Hepatocyte (in vitro differentiated cells): Measurements from ENCODE around the gene IL17RD. TPM values are rescaled to one million over a fixed set of nuclear protein-coding genes. Genes with fewer than 3 reads are reported as not detected.

Source experiments
- DNase-seq: peaks from one replicate; pipeline ENCODE4 v3.0.0-alpha.2; 2016; ENCODE audit warnings: low spot score
- H2AFZ ChIP-seq: fragments of 200-600 bp; sonication (generic); 2 replicates; pipeline ENCODE4 v1.6.0; 2016; ENCODE audit warnings: antibody characterized with exemption, mild to moderate bottlenecking
- H3K27ac ChIP-seq: fragments of 200-600 bp; sonication (generic); 2 replicates; pipeline ENCODE4 v1.5.1; 2016; ENCODE audit warnings: mild to moderate bottlenecking
- H3K27me3 ChIP-seq: fragments of 200-600 bp; sonication (generic); 2 replicates; pipeline ENCODE4 v1.6.1; 2016
- H3K36me3 ChIP-seq: fragments of 200-600 bp; sonication (generic); replicated peaks from 2 replicates; pipeline ENCODE4 v1.5.1; 2016; ENCODE audit warnings: low read depth; ENCODE audit not compliant: insufficient read depth
- H3K4me1 ChIP-seq: fragments of 200-600 bp; sonication (generic); 2 replicates; pipeline ENCODE4 v1.5.1; 2016; ENCODE audit warnings: mild to moderate bottlenecking, moderate library complexity; ENCODE audit not compliant: insufficient read depth
- H3K4me2 ChIP-seq: fragments of 200-600 bp; sonication (generic); 2 replicates; pipeline ENCODE4 v1.6.0; 2016
- H3K4me3 ChIP-seq: fragments of 200-600 bp; sonication (generic); 2 replicates; pipeline ENCODE4 v1.5.1; 2016; ENCODE audit warnings: mild to moderate bottlenecking
- H3K79me2 ChIP-seq: fragments of 200-600 bp; sonication (generic); 2 replicates; pipeline ENCODE4 v1.6.0; 2017; ENCODE audit warnings: mild to moderate bottlenecking
- H3K9me2 ChIP-seq: fragments of 200-600 bp; sonication (generic); replicated peaks from 2 replicates; pipeline ENCODE4 v1.6.0; 2017; ENCODE audit warnings: mild to moderate bottlenecking; ENCODE audit not compliant: insufficient read depth
- H3K9me3 ChIP-seq: fragments of 200-600 bp; sonication (generic); 2 replicates; pipeline ENCODE4 v1.5.1; 2016; ENCODE audit warnings: low read depth, mild to moderate bottlenecking
- H4K20me1 ChIP-seq: fragments of 200-600 bp; sonication (generic); 2 replicates; pipeline ENCODE4 v1.6.0; 2016; ENCODE audit warnings: mild to moderate bottlenecking; ENCODE audit not compliant: insufficient read depth, poor library complexity, severe bottlenecking
- CTCF ChIP-seq: fragments of 200-600 bp; sonication (generic); IDR thresholded peaks from 2 replicates; pipeline ENCODE4 v1.5.1; 2016; ENCODE audit warnings: antibody characterized with exemption, mild to moderate bottlenecking; ENCODE audit not compliant: poor library complexity
- EZH2 ChIP-seq: fragments of 200-600 bp; sonication (generic); IDR thresholded peaks from 2 replicates; pipeline ENCODE4 v1.6.1; 2016; ENCODE audit warnings: antibody characterized with exemption, mild to moderate bottlenecking, borderline replicate concordance
- EZH2phosphoT487 ChIP-seq: fragments of 200-600 bp; sonication (generic); IDR thresholded peaks from one replicate; pipeline ENCODE4 v1.6.1; 2018; ENCODE audit warnings: antibody characterized with exemption, mild to moderate bottlenecking, low read depth, moderate library complexity; ENCODE audit not compliant: unreplicated experiment, severe bottlenecking
- WGBS: methylation state at CpG from one replicate; pipeline ENCODE4 v1.1.6; 2016; ENCODE audit warnings: low lambda C conversion rate; ENCODE audit errors: missing lambda C conversion rate; 5-methylcytosine and 5-hydroxymethylcytosine counted together
- polyA plus RNA-seq: library from polyadenylated mRNA; unstranded; fragments of >200 nt; fragmentation: Nextera tagmentation; extraction: Ambion mirVana; gene quantifications from 2 replicates; pipeline ENCODE4 v1.2.1, GENCODE V29; 2016
- total RNA-seq: library from RNA; depleted of rRNA; stranded (reverse); fragments of >200 nt; gene quantifications from 2 replicates; pipeline ENCODE4 v1.2.3, GENCODE V29; 2014

Gene IL17RD
- total and polyA plus RNA-seq, 2 experiments from 2014 or later, result 1.7 to 6.2 TPM

- Histone ChIP-seq H3K9me2 (no peaks in the 10 kb centered on the region), H4K20me1 (no peaks in the 10 kb centered on the region), H3K27me3 (peaks cover 2% of the 10 kb centered on the region), H3K36me3 (no peaks in the 10 kb centered on the region), H3K79me2 (no peaks in the 10 kb centered on the region), H3K9me3 (no peaks in the 10 kb centered on the region), H2AFZ (no peak overlapping the region), H3K4me3 (no peak overlapping the region), H3K27ac (no peak overlapping the region), H3K4me2 (no peak overlapping the region), H3K4me1 (no peaks in the 10 kb centered on the region)
- no peak for DNase-seq
- TF ChIP-seq CTCF, result no peak
- no peak for TF ChIP-seq EZH2
- TF ChIP-seq EZH2phosphoT487, result no peak
- WGBS, result 49% methylated on average over 4 of the region's 4 CpGs
Measured at GRCh38 chr3:57194641-57195040, 29.5 kb upstream of the IL17RD start.

- Histone ChIP-seq H4K20me1 (no peaks in the 10 kb centered on the region), H3K4me2 (no peak overlapping the region), H3K79me2 (no peaks in the 10 kb centered on the region), H3K27ac (no peak overlapping the region), H3K27me3 (peaks cover 2% of the 10 kb centered on the region), H3K4me1 (no peaks in the 10 kb centered on the region), H3K9me2 (no peaks in the 10 kb centered on the region), H3K4me3 (no peak overlapping the region), H2AFZ (no peak overlapping the region), H3K36me3 (no peaks in the 10 kb centered on the region), H3K9me3 (no peaks in the 10 kb centered on the region)
- TF ChIP-seq EZH2phosphoT487, result no peak
- no peak for TF ChIP-seq CTCF
- TF ChIP-seq EZH2, result no peak
- WGBS, result 97% methylated on average over 3 of the region's 3 CpGs
- DNase-seq, result no peak
Measured at GRCh38 chr3:57192028-57192427, 26.9 kb upstream of the IL17RD start.

- no peaks in the 10 kb centered on the region for H3K36me3 ChIP-seq
- 43% methylated on average over 6 of the region's 6 CpGs for WGBS
- H2AFZ ChIP-seq, result no peak overlapping the region
- DNase-seq, result no peak
- no peaks in the 10 kb centered on the region for H3K4me1 ChIP-seq
- no peak overlapping the region for H3K4me3 ChIP-seq
- H3K4me2 ChIP-seq, result peak overlapping the region; percentile 10
- H4K20me1 ChIP-seq, result no peaks in the 10 kb centered on the region
- no peak overlapping the region for H3K27ac ChIP-seq
- H3K9me2 ChIP-seq, result no peaks in the 10 kb centered on the region
- no peaks in the 10 kb centered on the region for H3K27me3 ChIP-seq
- H3K79me2 ChIP-seq, result no peaks in the 10 kb centered on the region
- no peaks in the 10 kb centered on the region for H3K9me3 ChIP-seq
- no peak for TF ChIP-seq EZH2
- TF ChIP-seq EZH2phosphoT487, result no peak
- no peak for TF ChIP-seq CTCF
Measured at GRCh38 chr3:57184526-57184925, 19.4 kb upstream of the IL17RD start.
